ENCODE measurements around the gene HES1. TPM values are rescaled to one million over a fixed set of nuclear protein-coding genes. Genes with fewer than 3 reads are reported as not detected.
A peak's percentile ranks its signal among the peaks of the same experiment; 100 is the strongest.

HES1 gene
- total and polyA plus RNA-seq, 9 of the 15 experiments (the other 6 are each of a cell fraction or from before 2014, with no cell fraction given): 3.4 to 37.0 (median 19.3) TPM

- peak in 1 of 3 experiments; percentile 8 for TF ChIP-seq YY1 (IDR thresholded peaks at IDR 0.05; ENCODE audit: borderline replicate concordance in 1 of 3, control insufficient read depth in 1 of 3, extremely low read depth in 1 of 3, insufficient read depth in 3 of 3, insufficient read length in 1 of 3, insufficient replicate concordance in 2 of 3, low read depth in 1 of 3, low read length in 2 of 3)
- no peak for TF ChIP-seq HNRNPUL1 (IDR thresholded peaks at IDR 0.05; ENCODE audit: low read length)
- no peak for TF ChIP-seq ZNF280B (CRISPR knock-in tag; IDR thresholded peaks at IDR 0.05)
- TF ChIP-seq IRF1 (CRISPR knock-in tag; IDR thresholded peaks at IDR 0.05; ENCODE audit: borderline replicate concordance): no peak
- TF ChIP-seq HIVEP1 (CRISPR knock-in tag; IDR thresholded peaks at IDR 0.05): no peak
- no peak for TF ChIP-seq CHCHD3 (CRISPR knock-in tag; IDR thresholded peaks at IDR 0.05)
- peak; percentile 67 for TF ChIP-seq EP300 (IDR thresholded peaks at IDR 0.05; ENCODE audit: low read length)
- no peak for TF ChIP-seq ERF (CRISPR knock-in tag; IDR thresholded peaks at IDR 0.05)
- no peak for TF ChIP-seq ZNF212 (CRISPR knock-in tag; IDR thresholded peaks at IDR 0.05)
- no peak for TF ChIP-seq ZNF12 (CRISPR knock-in tag; IDR thresholded peaks at IDR 0.05)
- no peak for TF ChIP-seq RBM14 (IDR thresholded peaks at IDR 0.05; ENCODE audit: borderline replicate concordance, insufficient read depth, low read depth, low read length)
- TF ChIP-seq FOXA1 (IDR thresholded peaks at IDR 0.05; ENCODE audit: borderline replicate concordance): no peak
- no peak for TF ChIP-seq ZNF347 (CRISPR knock-in tag; IDR thresholded peaks at IDR 0.05; ENCODE audit: low read depth)
- TF ChIP-seq SIN3B (IDR thresholded peaks at IDR 0.05; ENCODE audit: low read depth): no peak
- TF ChIP-seq ZFP36 (IDR thresholded peaks at IDR 0.05; ENCODE audit: low read depth, low read length, partially characterized antibody): no peak
- no peak for TF ChIP-seq SRSF9 (IDR thresholded peaks at IDR 0.05; ENCODE audit: borderline replicate concordance, low read depth, low read length)
- TF ChIP-seq GTF2E2 (tag; IDR thresholded peaks at IDR 0.05): no peak
- peak; percentile 53; the same call in 1 of the 2 replicates for TF ChIP-seq CREM (IDR thresholded peaks at IDR 0.05; ENCODE audit: low read depth)
- TF ChIP-seq EZH2 (IDR thresholded peaks at IDR 0.05; ENCODE audit: borderline replicate concordance, low read depth, low read length): no peak
- TF ChIP-seq ZZZ3 (IDR thresholded peaks at IDR 0.05): no peak
- TF ChIP-seq L3MBTL2 (IDR thresholded peaks at IDR 0.05): peak; percentile 92
- no peak for TF ChIP-seq ZNF408 (CRISPR knock-in tag; IDR thresholded peaks at IDR 0.05; ENCODE audit: low read depth)
- peak; percentile 69 for TF ChIP-seq ZFX (CRISPR knock-in tag; IDR thresholded peaks at IDR 0.05)
These were observed 1.0 kb upstream of the HES1 start (continued) for GRCh38 chr3:194134757-194135515.
